ENCODE measurements around the gene DNAJC11. TPM values are rescaled to one million over a fixed set of nuclear protein-coding genes. Genes with fewer than 3 reads are reported as not detected.
A peak's percentile ranks its signal among the peaks of the same experiment; 100 is the strongest.

Gene DNAJC11
- total and polyA plus RNA-seq, 2 donors, result 16.2 to 19.9 TPM

DNA sequence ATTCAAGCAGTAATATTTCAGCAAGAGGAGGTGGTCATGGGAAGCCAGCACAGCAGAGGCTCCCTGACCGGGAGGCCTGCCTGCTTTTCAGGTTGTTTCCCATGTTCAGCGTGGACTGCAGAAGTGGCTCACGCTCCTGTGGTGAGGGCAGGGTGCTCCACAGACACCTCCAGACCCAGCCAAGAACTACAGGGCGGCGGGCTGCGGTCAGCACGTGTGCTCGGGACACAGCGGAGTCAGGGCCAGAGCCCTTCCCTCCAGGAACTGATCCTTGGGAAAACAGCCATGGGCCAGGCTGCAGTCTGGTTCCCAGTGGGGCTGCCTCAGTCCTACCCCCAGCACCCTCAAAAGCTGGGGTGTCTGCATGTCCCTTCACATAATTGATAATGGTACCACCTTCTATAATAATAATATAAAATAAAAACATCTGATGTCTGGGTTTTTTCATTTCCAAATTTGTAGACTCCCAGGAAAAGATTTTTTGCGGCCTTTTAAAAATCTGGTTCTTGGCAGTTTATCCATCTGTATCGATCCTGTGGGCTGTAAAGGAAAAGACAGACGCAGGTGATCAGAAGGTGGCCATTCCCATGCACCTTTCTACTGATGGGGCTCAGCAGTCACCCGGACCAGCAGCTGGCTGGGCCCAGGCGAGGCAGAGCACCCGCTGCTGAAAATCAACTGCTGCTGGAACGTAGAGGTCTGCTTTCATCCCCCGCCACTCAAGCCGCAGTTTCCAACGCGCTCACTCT lies 66.3 kb downstream of the DNAJC11 start:
- no peak for DNase-seq (ENCODE audit: low read depth in 6 of 9, low spot score in 9 of 9)
- Histone ChIP-seq H3K4me1 (ENCODE audit: control insufficient read depth in 2 of 2, insufficient read depth in 2 of 2, low read length in 2 of 2) (no peaks in the 10 kb centered on the region), H3K9me3 (ENCODE audit: control insufficient read depth in 2 of 2, insufficient read depth in 1 of 2, low read length in 1 of 2) (no peaks in the 10 kb centered on the region), H3K27me3 (ENCODE audit: control insufficient read depth in 2 of 2, insufficient read depth in 1 of 2, low read length in 1 of 2) (no peaks in the 10 kb centered on the region), H3K4me3 (ENCODE audit: low read length in 2 of 2) (no peak overlapping the region), H3K36me3 (ENCODE audit: control insufficient read depth in 2 of 2, insufficient read depth in 2 of 2, low read length in 1 of 2) (peaks cover 62 to 90% of the 10 kb centered on the region in 2 donors), H3K27ac (ENCODE audit: low read depth in 1 of 2, low read length in 1 of 2) (no peak overlapping the region)
- WGBS, result 98% methylated on average over 20 of the region's 20 CpGs

DNA sequence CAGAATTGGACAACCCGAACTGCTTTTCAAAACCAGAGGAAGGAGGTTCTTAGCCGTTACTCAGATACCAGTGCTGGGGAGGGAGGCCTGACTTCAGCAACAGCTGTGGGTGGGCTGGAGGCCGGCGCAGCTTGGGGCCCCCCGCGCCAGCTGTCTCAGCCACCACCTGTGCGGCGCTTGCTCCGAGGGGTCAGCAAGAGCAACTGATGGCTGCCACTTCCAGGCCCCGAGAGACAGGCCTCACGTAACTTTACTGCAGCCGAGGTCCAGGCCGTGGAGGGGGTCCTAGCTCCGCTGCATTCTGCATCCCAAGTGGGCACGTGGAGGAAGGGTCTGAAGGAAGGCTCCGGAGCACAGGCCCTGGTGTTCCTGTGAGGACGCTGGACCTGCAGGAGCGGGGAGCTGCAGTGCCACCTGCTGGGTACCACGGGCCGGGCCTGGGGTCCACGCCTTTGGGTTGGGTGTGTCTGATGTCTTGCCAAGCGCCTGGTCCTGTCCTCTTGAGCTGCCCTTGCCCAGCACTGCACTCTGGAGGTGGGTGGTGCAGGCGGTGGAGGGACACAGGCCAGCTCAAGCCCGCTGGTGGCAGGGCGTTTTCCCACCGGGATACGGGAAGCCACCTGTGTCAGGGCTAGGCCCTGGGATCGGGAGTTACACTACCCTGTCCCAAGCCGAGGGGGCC lies 67.1 kb downstream of the DNAJC11 start:
- H3K4me1 ChIP-seq (ENCODE audit: control insufficient read depth in 2 of 2, insufficient read depth in 2 of 2, low read length in 2 of 2), result no peaks in the 10 kb centered on the region
- peaks cover 61 to 90% of the 10 kb centered on the region in 2 donors for H3K36me3 ChIP-seq (ENCODE audit: control insufficient read depth in 2 of 2, insufficient read depth in 2 of 2, low read length in 1 of 2)
- H3K9me3 ChIP-seq (ENCODE audit: control insufficient read depth in 2 of 2, insufficient read depth in 1 of 2, low read length in 1 of 2), result no peaks in the 10 kb centered on the region
- H3K27ac ChIP-seq (ENCODE audit: low read depth in 1 of 2, low read length in 1 of 2), result no peak overlapping the region
- H3K27me3 ChIP-seq (ENCODE audit: control insufficient read depth in 2 of 2, insufficient read depth in 1 of 2, low read length in 1 of 2), result no peaks in the 10 kb centered on the region
- WGBS, result 86% methylated on average over 29 of the region's 29 CpGs
- H3K4me3 ChIP-seq (ENCODE audit: low read length in 2 of 2), result no peak overlapping the region
- peak in 2 of 9 donors; percentile 20 to 21 for DNase-seq (ENCODE audit: low read depth in 6 of 9, low spot score in 9 of 9)

DNA sequence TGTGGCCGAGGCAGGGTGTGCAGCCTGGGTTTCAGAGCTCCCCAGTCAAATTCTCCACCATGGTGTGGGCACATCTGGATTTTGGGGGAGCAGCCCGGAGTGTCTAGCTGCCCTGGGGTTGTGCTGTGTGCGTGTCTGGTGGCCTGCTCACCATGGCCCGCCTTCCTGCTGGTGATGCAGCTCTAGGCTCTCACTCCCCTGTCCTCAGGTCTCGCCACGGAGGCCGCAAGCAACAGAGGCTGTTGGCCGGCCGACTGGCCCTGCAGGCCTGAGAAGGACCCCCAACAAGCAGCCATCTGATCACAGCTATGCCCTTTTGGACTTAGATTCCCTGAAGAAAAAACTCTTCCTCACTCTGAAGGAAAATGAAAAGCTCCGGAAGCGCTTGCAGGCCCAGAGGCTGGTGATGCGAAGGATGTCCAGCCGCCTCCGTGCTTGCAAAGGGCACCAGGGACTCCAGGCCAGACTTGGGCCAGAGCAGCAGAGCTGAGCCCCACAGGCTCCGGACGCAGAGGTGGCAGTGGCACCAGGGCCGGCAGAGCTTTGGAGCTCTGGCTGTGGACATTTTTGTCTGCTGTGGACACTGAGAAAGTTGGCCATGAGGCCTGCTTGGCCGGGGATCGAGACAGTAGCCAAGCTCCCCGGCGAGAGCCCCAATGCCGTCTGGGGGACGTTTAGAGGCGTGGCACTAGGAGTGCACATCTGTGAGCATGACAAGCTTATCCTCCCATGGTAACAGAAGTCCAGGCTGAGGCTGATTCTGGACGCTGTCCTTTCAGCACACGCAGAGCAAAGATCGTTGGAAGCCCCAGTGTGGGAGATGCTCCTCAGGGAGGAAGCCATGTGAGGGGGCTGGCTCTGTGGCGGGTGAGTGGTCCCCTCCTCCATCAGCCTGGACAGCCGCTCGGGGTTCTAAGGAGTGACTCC lies 68.8 kb downstream of the DNAJC11 start:
- peaks cover 63 to 91% of the 10 kb centered on the region in 2 donors for H3K36me3 ChIP-seq (ENCODE audit: control insufficient read depth in 2 of 2, insufficient read depth in 2 of 2, low read length in 1 of 2)
- 97% methylated on average over 30 of the region's 30 CpGs for WGBS
- no peaks in the 10 kb centered on the region for H3K4me1 ChIP-seq (ENCODE audit: control insufficient read depth in 2 of 2, insufficient read depth in 2 of 2, low read length in 2 of 2)
- no peaks in the 10 kb centered on the region for H3K9me3 ChIP-seq (ENCODE audit: control insufficient read depth in 2 of 2, insufficient read depth in 1 of 2, low read length in 1 of 2)
- no peaks in the 10 kb centered on the region for H3K27me3 ChIP-seq (ENCODE audit: control insufficient read depth in 2 of 2, insufficient read depth in 1 of 2, low read length in 1 of 2)
- H3K27ac ChIP-seq (ENCODE audit: low read depth in 1 of 2, low read length in 1 of 2), result no peak overlapping the region
- no peak for DNase-seq (ENCODE audit: low read depth in 6 of 9, low spot score in 9 of 9)
- H3K4me3 ChIP-seq (ENCODE audit: low read length in 2 of 2), result no peak overlapping the region

DNA sequence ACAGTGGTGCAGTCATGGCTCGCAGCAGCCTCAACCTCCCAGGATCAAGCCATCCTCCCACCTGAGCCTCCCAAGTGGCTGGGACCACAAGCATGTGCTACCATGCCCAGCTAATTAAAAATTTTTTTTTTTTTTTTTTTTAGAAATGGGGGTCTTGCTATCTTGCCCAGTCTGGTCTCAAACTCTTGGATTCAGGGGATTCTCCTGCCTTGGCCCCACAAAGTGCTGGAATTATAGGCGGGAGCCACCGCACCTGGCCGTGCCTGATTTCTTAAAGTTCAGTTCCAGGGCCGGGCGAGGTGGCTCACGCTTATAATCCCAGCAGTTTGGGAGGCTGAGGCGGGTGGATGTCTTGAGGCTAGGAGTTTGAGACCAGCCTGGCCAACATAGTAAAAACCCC lies 70.6 kb downstream of the DNAJC11 start:
- Histone ChIP-seq H3K36me3 (ENCODE audit: control insufficient read depth in 2 of 2, insufficient read depth in 2 of 2, low read length in 1 of 2) (peaks cover 46 to 81% of the 10 kb centered on the region in 2 donors), H3K4me1 (ENCODE audit: control insufficient read depth in 2 of 2, insufficient read depth in 2 of 2, low read length in 2 of 2) (peaks cover 2% of the 10 kb centered on the region in 2 donors), H3K9me3 (ENCODE audit: control insufficient read depth in 2 of 2, insufficient read depth in 1 of 2, low read length in 1 of 2) (no peaks in the 10 kb centered on the region), H3K27me3 (ENCODE audit: control insufficient read depth in 2 of 2, insufficient read depth in 1 of 2, low read length in 1 of 2) (no peaks in the 10 kb centered on the region), H3K4me3 (ENCODE audit: low read length in 2 of 2) (no peak overlapping the region), H3K27ac (ENCODE audit: low read depth in 1 of 2, low read length in 1 of 2) (no peak overlapping the region)
- DNase-seq (ENCODE audit: low read depth in 6 of 9, low spot score in 9 of 9), result no peak
- 99% methylated on average over 8 of the region's 8 CpGs for WGBS

DNA sequence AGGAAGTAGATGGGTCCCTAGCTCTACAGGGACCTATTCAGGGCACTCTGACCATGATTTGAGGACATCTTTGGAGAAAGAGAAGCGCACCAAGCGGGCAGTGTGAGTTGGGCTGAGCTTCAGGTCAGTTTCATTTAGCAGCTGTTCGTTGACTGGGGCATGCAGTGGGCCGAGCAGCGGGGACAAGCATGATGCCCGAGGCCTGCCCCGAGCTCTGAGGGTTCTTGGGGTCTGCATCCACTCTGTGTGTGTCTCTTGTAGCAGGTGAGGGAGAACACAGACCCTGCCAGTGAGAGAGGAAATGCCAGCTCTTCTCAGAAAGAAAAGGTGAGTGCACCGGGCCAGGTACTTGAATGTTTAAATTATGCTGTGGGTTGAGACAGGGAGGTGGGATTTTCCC lies 71.6 kb downstream of the DNAJC11 start:
- WGBS, result 98% methylated on average over 8 of the region's 8 CpGs
- Histone ChIP-seq H3K4me1 (ENCODE audit: control insufficient read depth in 2 of 2, insufficient read depth in 2 of 2, low read length in 2 of 2) (peaks cover 7 to 8% of the 10 kb centered on the region in 2 donors), H3K27ac (ENCODE audit: low read depth in 1 of 2, low read length in 1 of 2) (no peak overlapping the region), H3K27me3 (ENCODE audit: control insufficient read depth in 2 of 2, insufficient read depth in 1 of 2, low read length in 1 of 2) (no peaks in the 10 kb centered on the region), H3K4me3 (ENCODE audit: low read length in 2 of 2) (no peak overlapping the region), H3K36me3 (ENCODE audit: control insufficient read depth in 2 of 2, insufficient read depth in 2 of 2, low read length in 1 of 2) (peaks cover 37 to 72% of the 10 kb centered on the region in 2 donors), H3K9me3 (ENCODE audit: control insufficient read depth in 2 of 2, insufficient read depth in 1 of 2, low read length in 1 of 2) (no peaks in the 10 kb centered on the region)
- DNase-seq (ENCODE audit: low read depth in 6 of 9, low spot score in 9 of 9), result no peak

DNA sequence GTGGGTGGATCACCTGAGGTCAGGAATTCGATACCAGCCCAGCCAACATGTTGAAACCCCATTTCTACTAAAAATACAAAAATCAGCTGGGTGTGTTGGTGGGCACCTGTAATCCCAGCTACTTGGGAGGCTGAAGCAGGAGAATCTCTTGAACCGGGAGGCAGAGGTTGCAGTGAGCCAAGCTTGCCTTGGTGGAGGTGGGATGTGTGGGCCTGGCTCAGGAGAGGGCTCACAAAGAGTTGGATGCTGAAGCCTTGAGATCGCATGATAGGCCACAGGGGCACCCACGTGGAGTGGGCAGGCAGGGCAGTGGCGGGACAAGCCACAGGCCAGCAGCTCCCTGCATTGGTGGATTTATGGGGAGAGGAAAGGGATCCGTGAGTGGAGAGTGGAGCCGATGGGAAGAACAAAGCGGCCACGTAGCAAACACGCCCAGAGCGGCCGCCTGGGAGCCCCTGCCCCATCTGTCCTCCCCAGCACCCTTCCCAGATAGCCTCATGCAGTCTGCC lies 72.6 kb downstream of the DNAJC11 start:
- H3K27ac ChIP-seq (ENCODE audit: low read depth in 1 of 2, low read length in 1 of 2), result no peak overlapping the region
- DNase-seq (ENCODE audit: low read depth in 6 of 9, low spot score in 9 of 9), result no peak
- H3K4me3 ChIP-seq (ENCODE audit: low read length in 2 of 2), result no peak overlapping the region
- H3K27me3 ChIP-seq (ENCODE audit: control insufficient read depth in 2 of 2, insufficient read depth in 1 of 2, low read length in 1 of 2), result no peaks in the 10 kb centered on the region
- peaks cover 10 to 13% of the 10 kb centered on the region in 2 donors for H3K4me1 ChIP-seq (ENCODE audit: control insufficient read depth in 2 of 2, insufficient read depth in 2 of 2, low read length in 2 of 2)
- H3K36me3 ChIP-seq (ENCODE audit: control insufficient read depth in 2 of 2, insufficient read depth in 2 of 2, low read length in 1 of 2), result peaks cover 28 to 62% of the 10 kb centered on the region in 2 donors
- H3K9me3 ChIP-seq (ENCODE audit: control insufficient read depth in 2 of 2, insufficient read depth in 1 of 2, low read length in 1 of 2), result no peaks in the 10 kb centered on the region
- WGBS, result 97% methylated on average over 12 of the region's 12 CpGs

DNA sequence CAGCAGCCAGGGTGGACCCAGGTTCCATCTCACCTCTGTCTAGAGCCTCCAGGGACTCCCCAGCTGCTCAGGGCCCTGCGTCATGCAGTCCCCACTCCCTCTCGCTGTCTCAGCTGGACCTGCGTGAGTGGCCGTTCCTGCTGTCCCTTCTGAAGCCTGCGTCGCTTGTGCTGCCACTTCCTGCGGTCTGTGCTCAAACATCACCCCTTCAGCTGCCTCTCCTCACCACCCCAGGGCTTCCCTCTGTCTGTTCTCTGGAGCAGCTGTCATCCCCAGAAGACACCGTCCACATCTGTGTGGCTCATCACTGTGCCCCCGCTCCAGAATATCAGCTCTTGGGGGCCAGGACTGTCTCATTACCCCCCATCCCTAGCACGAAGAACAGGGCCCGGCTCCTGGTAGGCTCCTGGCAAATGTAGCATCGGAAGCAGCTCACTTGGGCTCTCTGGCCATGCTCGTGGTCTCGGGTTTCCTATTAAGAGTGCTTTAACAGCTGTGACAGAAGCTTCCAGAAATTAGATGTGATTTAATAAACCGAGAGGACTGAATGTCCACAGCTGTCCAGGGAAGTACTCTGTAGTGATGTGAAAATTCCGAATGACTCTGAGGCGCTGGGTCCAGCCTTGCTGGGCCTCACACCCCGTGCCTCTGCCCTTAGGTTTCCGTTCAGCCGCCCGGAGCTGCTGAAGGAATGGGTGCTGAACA lies 73.6 kb downstream of the DNAJC11 start:
- WGBS, result 93% methylated on average over 21 of the region's 21 CpGs
- H3K36me3 ChIP-seq (ENCODE audit: control insufficient read depth in 2 of 2, insufficient read depth in 2 of 2, low read length in 1 of 2), result peaks cover 22 to 55% of the 10 kb centered on the region in 2 donors
- no peak overlapping the region for H3K4me3 ChIP-seq (ENCODE audit: low read length in 2 of 2)
- H3K27me3 ChIP-seq (ENCODE audit: control insufficient read depth in 2 of 2, insufficient read depth in 1 of 2, low read length in 1 of 2), result no peaks in the 10 kb centered on the region
- no peak overlapping the region for H3K27ac ChIP-seq (ENCODE audit: low read depth in 1 of 2, low read length in 1 of 2)
- H3K9me3 ChIP-seq (ENCODE audit: control insufficient read depth in 2 of 2, insufficient read depth in 1 of 2, low read length in 1 of 2), result no peaks in the 10 kb centered on the region
- DNase-seq (ENCODE audit: low read depth in 6 of 9, low spot score in 9 of 9), result no peak
- H3K4me1 ChIP-seq (ENCODE audit: control insufficient read depth in 2 of 2, insufficient read depth in 2 of 2, low read length in 2 of 2), result peaks cover 10 to 13% of the 10 kb centered on the region in 2 donors

DNA sequence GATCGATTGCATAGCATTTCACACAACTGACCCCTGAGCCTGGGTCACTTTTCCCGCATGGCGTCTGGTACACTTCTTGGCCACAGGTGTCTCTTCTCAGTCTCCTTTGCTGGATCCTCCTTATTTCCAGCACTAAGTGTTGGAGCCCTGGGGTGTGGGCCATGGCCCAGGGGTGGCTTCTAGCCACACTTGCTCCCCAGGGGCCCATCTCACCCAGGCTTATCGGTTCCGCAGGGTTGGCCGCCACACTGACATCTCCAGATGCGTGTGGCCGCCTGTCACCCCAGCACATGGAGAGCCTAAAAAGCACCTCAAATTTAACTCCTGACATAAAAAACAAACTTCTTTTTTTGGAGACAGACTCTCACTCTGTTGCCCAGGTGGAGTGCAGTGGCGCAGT lies 74.6 kb downstream of the DNAJC11 start:
- 95% methylated on average over 9 of the region's 9 CpGs for WGBS
- H3K27me3 ChIP-seq (ENCODE audit: control insufficient read depth in 2 of 2, insufficient read depth in 1 of 2, low read length in 1 of 2), result no peaks in the 10 kb centered on the region
- no peak overlapping the region for H3K4me3 ChIP-seq (ENCODE audit: low read length in 2 of 2)
- H3K4me1 ChIP-seq (ENCODE audit: control insufficient read depth in 2 of 2, insufficient read depth in 2 of 2, low read length in 2 of 2), result peaks cover 10 to 13% of the 10 kb centered on the region in 2 donors
- no peaks in the 10 kb centered on the region for H3K9me3 ChIP-seq (ENCODE audit: control insufficient read depth in 2 of 2, insufficient read depth in 1 of 2, low read length in 1 of 2)
- DNase-seq (ENCODE audit: low read depth in 6 of 9, low spot score in 9 of 9), result no peak
- H3K36me3 ChIP-seq (ENCODE audit: control insufficient read depth in 2 of 2, insufficient read depth in 2 of 2, low read length in 1 of 2), result peaks cover 22 to 55% of the 10 kb centered on the region in 2 donors
- H3K27ac ChIP-seq (ENCODE audit: low read depth in 1 of 2, low read length in 1 of 2), result no peak overlapping the region
